Ramos (cell line): Measurements from ENCODE around the gene TTN.
"Not testable (repeated sequence)": the region's sequence is repeated elsewhere in the genome, so short reads cannot be mapped to it uniquely, and the experiment has no call there.

ENCODE experiments used
- in situ Hi-C: fragments of 300-500 bp; cut with MboI; formaldehyde crosslinking; loops from one replicate; pipeline ENCODE4 v1.14.3; 2022; ENCODE audit warnings: low sequenced_read_pairs; ENCODE audit not compliant: unreplicated experiment

The TTN gene

GRCh38 chr2:178679891-178680290 is 127.3 kb downstream of the TTN start:
- in situ Hi-C loops = no loop called here

DNA sequence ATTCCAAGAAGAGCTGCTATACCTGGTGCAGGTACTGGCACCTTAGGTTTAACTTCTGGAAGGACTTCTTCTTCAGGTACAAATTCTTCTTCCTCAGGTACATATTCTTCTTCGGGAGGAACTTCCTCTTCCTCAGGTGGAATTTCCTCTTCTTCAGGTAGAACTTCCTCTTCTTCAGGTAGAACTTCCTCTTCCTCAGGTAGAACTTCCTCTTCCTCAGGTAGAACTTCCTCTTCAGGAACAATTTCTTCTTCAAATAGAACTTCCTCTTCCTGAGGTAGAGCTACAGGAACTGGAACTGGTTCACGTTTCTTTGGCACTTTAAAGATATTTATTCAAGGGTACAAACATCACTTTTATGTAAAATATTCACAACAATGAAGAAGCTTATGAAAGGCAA is 129.6 kb downstream of the TTN start:
- in situ Hi-C loops = no loop called here

DNA sequence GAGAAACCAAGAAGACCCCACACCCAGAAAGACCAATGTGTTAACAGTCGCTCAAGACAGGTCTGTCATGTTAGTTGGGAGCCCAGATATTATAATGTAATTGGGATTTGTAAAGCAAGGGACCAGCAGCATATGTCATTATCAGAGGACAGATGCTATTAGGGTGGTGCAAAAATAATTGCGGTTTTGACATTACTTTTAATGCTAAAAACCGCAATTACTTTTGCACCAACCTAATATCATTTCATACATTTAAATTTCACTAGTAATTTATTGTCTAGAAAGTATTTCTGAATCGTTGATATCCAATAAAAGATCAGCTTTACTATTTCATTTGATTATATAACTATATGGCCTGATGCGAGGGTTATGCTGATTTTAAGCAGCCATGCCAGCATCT is 131.2 kb downstream of the TTN start:
- in situ Hi-C loops = no loop called here

GRCh38 chr2:178674122-178674521 is 133.1 kb downstream of the TTN start:
- in situ Hi-C loops = no loop called here

DNA sequence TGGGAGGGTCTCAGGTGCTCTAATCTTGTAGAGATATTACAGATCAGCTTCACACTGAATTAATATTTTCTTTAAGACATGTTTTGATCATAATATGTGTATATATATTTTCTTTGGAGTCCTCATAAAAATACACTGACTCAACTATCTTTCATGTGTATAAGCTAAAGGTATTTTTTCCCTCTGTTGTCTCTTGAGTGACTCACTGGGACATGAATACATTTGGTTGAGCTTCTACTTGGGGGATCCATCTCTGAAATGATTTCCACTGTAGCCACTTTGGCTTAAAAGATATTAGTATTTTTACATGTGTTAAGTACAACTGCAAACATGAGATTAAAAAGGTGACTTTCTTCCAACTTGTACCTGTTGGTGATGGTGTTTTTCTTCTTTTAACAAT is 140.8 kb downstream of the TTN start:
- in situ Hi-C loops = no loop called here

GRCh38 chr2:178658480-178658879 is 148.7 kb downstream of the TTN start:
- in situ Hi-C loops = not testable (repeated sequence)

DNA sequence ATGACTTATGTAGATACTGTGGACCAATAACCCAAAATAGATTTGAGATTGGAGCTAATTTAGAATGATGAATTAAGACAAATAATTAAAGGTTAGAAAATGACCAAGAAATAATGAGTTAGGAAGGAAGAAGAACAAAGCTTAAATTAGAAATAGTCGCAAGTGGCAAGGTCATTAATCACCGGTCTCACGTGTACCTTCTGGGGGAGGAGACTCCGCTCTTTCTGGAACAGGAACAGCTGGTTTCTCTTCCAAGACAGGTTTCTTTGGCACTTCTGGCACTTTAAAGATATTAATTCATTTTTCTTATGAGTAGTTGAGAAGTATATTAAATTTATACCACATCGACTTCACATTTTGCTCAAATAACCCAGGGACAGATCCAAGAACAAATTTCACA is 156.7 kb downstream of the TTN start:
- in situ Hi-C loops = no loop called here

DNA sequence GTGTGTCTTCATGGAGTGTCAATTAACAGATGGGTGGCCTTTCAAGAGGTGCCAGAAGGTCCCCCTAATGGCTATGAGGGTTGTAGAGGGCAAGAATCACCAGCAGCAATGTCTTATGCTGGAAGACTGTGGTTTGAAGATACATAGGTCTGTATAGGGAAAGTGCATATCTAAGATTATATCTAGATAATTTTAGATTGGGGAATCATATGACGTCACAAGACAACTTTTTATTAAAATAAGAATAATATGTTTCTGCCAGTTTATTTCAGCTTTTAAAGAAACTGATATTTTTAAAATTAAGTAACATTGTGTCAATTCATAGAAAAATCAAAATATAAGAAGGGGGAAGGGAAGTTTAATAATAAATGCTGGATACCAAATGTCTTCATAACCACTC is 162.3 kb downstream of the TTN start:
- in situ Hi-C loops = no loop called here

GRCh38 chr2:178641498-178641897 is 165.7 kb downstream of the TTN start:
- in situ Hi-C loops = no loop called here

DNA sequence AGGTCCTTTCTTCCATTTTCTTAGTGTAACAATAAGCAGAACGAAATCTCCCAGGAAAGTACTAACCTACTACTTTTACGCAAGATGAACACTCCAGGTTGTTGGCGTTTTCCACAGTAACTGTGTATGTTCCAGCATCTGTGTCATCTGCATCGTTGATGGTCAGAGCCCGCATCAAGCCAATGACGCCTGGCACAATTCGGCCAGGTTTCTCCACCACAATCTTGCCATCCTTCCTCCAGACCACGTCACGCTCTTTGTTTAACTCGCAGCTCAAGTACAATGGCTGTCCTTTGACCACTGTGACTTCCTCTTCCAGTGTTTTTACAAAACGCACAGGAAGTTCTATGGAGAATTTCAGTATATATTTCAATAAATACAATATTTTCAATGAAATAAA is 171.3 kb downstream of the TTN start:
- in situ Hi-C loops = no loop called here

GRCh38 chr2:178632729-178633128 is 174.5 kb downstream of the TTN start:
- in situ Hi-C loops = no loop called here

- in situ Hi-C loops = no loop called here
These were observed 176.6 kb downstream of the TTN start for GRCh38 chr2:178630581-178630980.

- in situ Hi-C loops = no loop called here
These were observed 177.8 kb downstream of the TTN start for GRCh38 chr2:178629463-178629862.

GRCh38 chr2:178628605-178629004 is 178.6 kb downstream of the TTN start:
- in situ Hi-C loops = no loop called here

- in situ Hi-C loops = no loop called here
These were observed 179.8 kb downstream of the TTN start for GRCh38 chr2:178627401-178627800.

DNA sequence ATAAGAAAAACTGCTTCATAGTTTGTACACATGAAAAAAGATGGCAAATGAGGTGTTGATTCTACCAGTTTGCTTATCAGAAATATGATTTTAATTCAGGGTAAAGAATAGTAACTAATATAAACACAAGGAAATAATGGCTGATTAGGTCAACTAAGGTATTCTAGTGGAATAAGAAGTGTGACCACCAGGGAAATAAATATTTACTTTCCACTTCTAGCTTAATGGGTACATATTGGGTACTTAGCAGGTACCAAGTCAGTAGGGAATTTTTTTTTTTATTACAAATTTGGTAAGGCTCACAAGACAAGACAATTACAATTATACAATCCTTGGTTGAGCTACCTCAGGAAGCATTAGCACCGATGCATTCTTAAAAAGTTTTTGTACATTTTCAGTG is 191.3 kb downstream of the TTN start:
- in situ Hi-C loops = no loop called here

GRCh38 chr2:178602901-178603300 is 204.3 kb downstream of the TTN start:
- in situ Hi-C loops = no loop called here

DNA sequence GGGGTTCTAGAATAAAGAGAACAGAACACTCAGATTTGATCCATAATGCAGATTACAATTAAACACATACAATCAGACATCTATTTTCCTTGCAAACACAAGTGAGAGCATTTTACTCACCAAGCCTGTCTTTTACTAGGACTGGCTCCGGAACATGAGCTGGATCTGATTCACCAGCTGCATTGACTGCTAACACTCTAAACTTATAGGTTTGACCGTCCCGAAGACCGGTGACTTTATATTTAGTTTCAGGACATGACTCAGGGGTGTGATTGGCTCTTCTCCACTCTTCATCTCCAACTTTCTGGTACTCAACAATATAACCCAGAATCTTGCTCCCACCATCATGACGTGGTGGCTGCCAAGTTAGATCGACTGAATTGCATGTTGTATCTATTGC is 214.6 kb downstream of the TTN start:
- in situ Hi-C loops = no loop called here

- in situ Hi-C loops = no loop called here
These were observed 217.9 kb downstream of the TTN start for GRCh38 chr2:178589335-178589734.

- in situ Hi-C loops = no loop called here
These were observed 222.6 kb downstream of the TTN start for GRCh38 chr2:178584666-178585065.

GRCh38 chr2:178579006-178579405 is 228.2 kb downstream of the TTN start:
- in situ Hi-C loops = no loop called here

- in situ Hi-C loops = no loop called here
These were observed 232.4 kb downstream of the TTN start for GRCh38 chr2:178574789-178575188.

- in situ Hi-C loops = no loop called here
These were observed 239.0 kb downstream of the TTN start for GRCh38 chr2:178568227-178568626.
